T-helper 2 cell treated with Interferon-gamma antibody and Interleukin-4, amounts not matched to agents 5 μg/mL and 100 μg/mL, for 36 hours (primary cell): ENCODE results near the gene STAG1.
"Not testable (repeated sequence)": the region's sequence is repeated elsewhere in the genome, so short reads cannot be mapped to it uniquely, and the experiment has no call there.

ENCODE experiments used
- DNase-seq: peaks from one replicate; pipeline ENCODE4 v3.0.0; 2021; ENCODE audit warnings: low spot score
- H3K27ac Mint-ChIP-seq: one replicate; pipeline ENCODE4 v1.8.0; 2021; ENCODE audit warnings: mild to moderate bottlenecking, mixed read lengths
- H3K27me3 Mint-ChIP-seq: one replicate; pipeline ENCODE4 v1.8.0; 2021; ENCODE audit warnings: low read depth, mixed read lengths
- H3K36me3 Mint-ChIP-seq: one replicate; pipeline ENCODE4 v1.8.0; 2021; ENCODE audit warnings: low read depth, mixed read lengths
- H3K4me1 Mint-ChIP-seq: one replicate; pipeline ENCODE4 v1.8.0; 2021; ENCODE audit warnings: low read depth, mixed read lengths
- H3K4me3 Mint-ChIP-seq: one replicate; pipeline ENCODE4 v1.8.0; 2022; ENCODE audit warnings: mild to moderate bottlenecking, moderate library complexity, mixed read lengths
- H3K9me3 Mint-ChIP-seq: one replicate; pipeline ENCODE4 v1.8.0; 2021; ENCODE audit warnings: mixed read lengths

The STAG1 gene

GRCh38 chr3:136752422-136753325 is 496 bp upstream of the STAG1 start:
- Mint-ChIP-seq H3K4me3 (peak overlapping the region; percentile 85), H3K9me3 (no peaks in the 10 kb centered on the region), H3K27me3 (no peaks in the 10 kb centered on the region), H3K4me1 (peaks cover 34% of the 10 kb centered on the region), H3K27ac (peak overlapping the region; percentile 92), H3K36me3 (peaks cover 6% of the 10 kb centered on the region)
- peak; percentile 100 for DNase-seq

GRCh38 chr3:136751316-136752171 is 634 bp downstream of the STAG1 start:
- H3K36me3 Mint-ChIP-seq = peaks cover 6% of the 10 kb centered on the region
- peak; percentile 60 for DNase-seq
- no peaks in the 10 kb centered on the region for H3K9me3 Mint-ChIP-seq
- H3K27ac Mint-ChIP-seq = peak overlapping the region; percentile 95
- H3K27me3 Mint-ChIP-seq = no peaks in the 10 kb centered on the region
- H3K4me1 Mint-ChIP-seq = peaks cover 37% of the 10 kb centered on the region
- peak overlapping the region; percentile 89 for H3K4me3 Mint-ChIP-seq

- Mint-ChIP-seq H3K9me3 (no peaks in the 10 kb centered on the region), H3K27me3 (no peaks in the 10 kb centered on the region), H3K4me1 (peaks cover 43% of the 10 kb centered on the region), H3K27ac (peak overlapping the region; percentile 95), H3K36me3 (peaks cover 6% of the 10 kb centered on the region), H3K4me3 (peak overlapping the region; percentile 89)
- no peak for DNase-seq
These were observed 1.3 kb downstream of the STAG1 start for GRCh38 chr3:136750897-136751315.

- peaks cover 6% of the 10 kb centered on the region for H3K36me3 Mint-ChIP-seq
- DNase-seq = peak; percentile 8
- H3K9me3 Mint-ChIP-seq = no peaks in the 10 kb centered on the region
- H3K4me1 Mint-ChIP-seq = peaks cover 49% of the 10 kb centered on the region
- H3K4me3 Mint-ChIP-seq = peak overlapping the region; percentile 89
- peak overlapping the region; percentile 95 for H3K27ac Mint-ChIP-seq
- H3K27me3 Mint-ChIP-seq = no peaks in the 10 kb centered on the region
These were observed 1.8 kb downstream of the STAG1 start for GRCh38 chr3:136750209-136750896.

- not testable (repeated sequence) for DNase-seq, H3K9me3 Mint-ChIP-seq, H3K36me3 Mint-ChIP-seq, H3K27me3 Mint-ChIP-seq
- Mint-ChIP-seq H3K27ac (peak overlapping the region; percentile 95), H3K4me1 (peaks cover 52% of the 10 kb centered on the region), H3K4me3 (peak overlapping the region; percentile 89)
These were observed 2.6 kb downstream of the STAG1 start for GRCh38 chr3:136749602-136750001.

- no peaks in the 10 kb centered on the region for H3K9me3 Mint-ChIP-seq
- peaks cover 13% of the 10 kb centered on the region for H3K36me3 Mint-ChIP-seq
- peaks cover 48% of the 10 kb centered on the region for H3K4me1 Mint-ChIP-seq
- H3K4me3 Mint-ChIP-seq = peak overlapping the region; percentile 89
- DNase-seq = no peak
- H3K27ac Mint-ChIP-seq = no peak overlapping the region
- no peaks in the 10 kb centered on the region for H3K27me3 Mint-ChIP-seq
These were observed 3.1 kb downstream of the STAG1 start for GRCh38 chr3:136749091-136749490.

GRCh38 chr3:136745916-136746315 is 6.3 kb downstream of the STAG1 start:
- Mint-ChIP-seq H3K27ac (no peak overlapping the region), H3K9me3 (no peaks in the 10 kb centered on the region), H3K4me3 (no peak overlapping the region), H3K36me3 (peaks cover 17% of the 10 kb centered on the region), H3K4me1 (peaks cover 44% of the 10 kb centered on the region), H3K27me3 (no peaks in the 10 kb centered on the region)
- DNase-seq = no peak

- Mint-ChIP-seq H3K27ac (no peak overlapping the region), H3K36me3 (peaks cover 26% of the 10 kb centered on the region), H3K9me3 (no peaks in the 10 kb centered on the region), H3K4me1 (peaks cover 28% of the 10 kb centered on the region), H3K27me3 (no peaks in the 10 kb centered on the region), H3K4me3 (no peak overlapping the region)
- no peak for DNase-seq
These were observed 11.1 kb downstream of the STAG1 start for GRCh38 chr3:136741063-136741462.

GRCh38 chr3:136740351-136740958 is 11.7 kb downstream of the STAG1 start:
- DNase-seq = no peak
- Mint-ChIP-seq H3K27me3 (no peaks in the 10 kb centered on the region), H3K4me3 (no peak overlapping the region), H3K36me3 (peaks cover 26% of the 10 kb centered on the region), H3K27ac (no peak overlapping the region), H3K4me1 (peaks cover 22% of the 10 kb centered on the region), H3K9me3 (no peaks in the 10 kb centered on the region)

GRCh38 chr3:136736950-136737349 is 15.2 kb downstream of the STAG1 start:
- not testable (repeated sequence) for H3K4me3 Mint-ChIP-seq, H3K27ac Mint-ChIP-seq, DNase-seq, H3K9me3 Mint-ChIP-seq, H3K27me3 Mint-ChIP-seq
- Mint-ChIP-seq H3K36me3 (peaks cover 14% of the 10 kb centered on the region), H3K4me1 (peaks cover 21% of the 10 kb centered on the region)

GRCh38 chr3:136735103-136735502 is 17.1 kb downstream of the STAG1 start:
- no peak overlapping the region for H3K4me3 Mint-ChIP-seq
- H3K27ac Mint-ChIP-seq = no peak overlapping the region
- peaks cover 28% of the 10 kb centered on the region for H3K4me1 Mint-ChIP-seq

GRCh38 chr3:136734382-136735070 is 17.7 kb downstream of the STAG1 start:
- Mint-ChIP-seq H3K36me3 (peaks cover 6% of the 10 kb centered on the region), H3K27ac (no peak overlapping the region), H3K9me3 (no peaks in the 10 kb centered on the region), H3K27me3 (no peaks in the 10 kb centered on the region), H3K4me1 (peaks cover 28% of the 10 kb centered on the region), H3K4me3 (no peak overlapping the region)
- DNase-seq = no peak

More at GRCh38 chr3:136735103-136735502, 17.1 kb downstream of the STAG1 start:
- Mint-ChIP-seq H3K36me3 (peaks cover 7% of the 10 kb centered on the region), H3K27me3 (no peaks in the 10 kb centered on the region), H3K9me3 (no peaks in the 10 kb centered on the region)
- DNase-seq = no peak

GRCh38 chr3:136733317-136733833 is 18.8 kb downstream of the STAG1 start:
- no peak overlapping the region for H3K27ac Mint-ChIP-seq
- peaks cover 34% of the 10 kb centered on the region for H3K4me1 Mint-ChIP-seq
- H3K27me3 Mint-ChIP-seq = no peaks in the 10 kb centered on the region
- H3K9me3 Mint-ChIP-seq = no peaks in the 10 kb centered on the region
- DNase-seq = no peak
- peaks cover 6% of the 10 kb centered on the region for H3K36me3 Mint-ChIP-seq
- H3K4me3 Mint-ChIP-seq = no peak overlapping the region
